Testis (tissue), 3 donors: Measurements from ENCODE around the gene P2RX6. TPM values are rescaled to one million over a fixed set of nuclear protein-coding genes. Genes with fewer than 3 reads are reported as not detected.

Source experiments
- DNase-seq: peaks from one replicate; pipeline ENCODE4 v3.0.0-alpha.2; 2019
- H3K27ac ChIP-seq, 2 donors: fragments of 200-600 bp; sonication (generic); one replicate each; pipeline ENCODE4 v1.5.1; 2019
- H3K27me3 ChIP-seq: fragments of 200-600 bp; sonication (generic); one replicate; pipeline ENCODE4 v1.5.1; 2019
- H3K36me3 ChIP-seq: fragments of 200-600 bp; sonication (generic); one replicate; pipeline ENCODE4 v1.5.1; 2017; ENCODE audit warnings: low read depth; ENCODE audit errors: missing control alignments
- H3K4me1 ChIP-seq: fragments of 200-600 bp; sonication (generic); one replicate; pipeline ENCODE4 v1.5.1; 2019
- H3K4me3 ChIP-seq, 2 donors: fragments of 200-600 bp; sonication (generic); one replicate each; pipeline ENCODE4 v1.5.1; 2017 to 2019
- H3K9me3 ChIP-seq: fragments of 200-600 bp; sonication (generic); one replicate; pipeline ENCODE4 v1.5.1; 2017
- POLR2A ChIP-seq: fragments of 450-650 bp; IDR thresholded peaks from one replicate; pipeline ENCODE4 v1.6.1; 2017; ENCODE audit warnings: antibody characterized with exemption, mild to moderate bottlenecking, moderate library complexity
- WGBS, 2 donors: methylation state at CpG; one replicate each; pipeline ENCODE4 v1.1.5; 2018; 5-methylcytosine and 5-hydroxymethylcytosine counted together
- intact Hi-C: fragments of 100-400 bp; cut with DNase I; formaldehyde crosslinking; loops from one replicate; pipeline ENCODE4 v1.15.1; 2023; ENCODE audit warnings: low total_unique reads
- polyA plus RNA-seq: library from polyadenylated mRNA; stranded (reverse); fragments of 350-450 nt; fragmentation: Illumina TruSeq; extraction: RNeasy Lipid Tissue Mini Kit (QIAGEN cat#74804); gene quantifications from one replicate; pipeline ENCODE4 v1.2.3, GENCODE V29; 2014; ENCODE audit warnings: low read depth, low replicate concordance; ENCODE audit not compliant: insufficient read depth
- total RNA-seq, 2 donors: library from RNA; depleted of rRNA; stranded (reverse); fragments of >200 nt; gene quantifications; one replicate each; pipeline ENCODE4 v1.2.3, GENCODE V29; 2016
- TF ChIP-seq, protein P1 (sequence below), 3 experiments: fragments of 450-650 bp in 2 of 3; fragments of 200-600 bp in 1 of 3; sonication (generic) in 1 of 3; IDR thresholded peaks; one replicate each; pipeline ENCODE4 v1.5.1; 2016 to 2019; ENCODE audit warnings: antibody characterized with exemption in 3 of 3, mild to moderate bottlenecking in 2 of 3, moderate library complexity in 1 of 3

P2RX6 gene
- total and polyA plus RNA-seq, 3 donors from 2014 or later: 5.2 to 24.0 (median 7.0) TPM

DNA sequence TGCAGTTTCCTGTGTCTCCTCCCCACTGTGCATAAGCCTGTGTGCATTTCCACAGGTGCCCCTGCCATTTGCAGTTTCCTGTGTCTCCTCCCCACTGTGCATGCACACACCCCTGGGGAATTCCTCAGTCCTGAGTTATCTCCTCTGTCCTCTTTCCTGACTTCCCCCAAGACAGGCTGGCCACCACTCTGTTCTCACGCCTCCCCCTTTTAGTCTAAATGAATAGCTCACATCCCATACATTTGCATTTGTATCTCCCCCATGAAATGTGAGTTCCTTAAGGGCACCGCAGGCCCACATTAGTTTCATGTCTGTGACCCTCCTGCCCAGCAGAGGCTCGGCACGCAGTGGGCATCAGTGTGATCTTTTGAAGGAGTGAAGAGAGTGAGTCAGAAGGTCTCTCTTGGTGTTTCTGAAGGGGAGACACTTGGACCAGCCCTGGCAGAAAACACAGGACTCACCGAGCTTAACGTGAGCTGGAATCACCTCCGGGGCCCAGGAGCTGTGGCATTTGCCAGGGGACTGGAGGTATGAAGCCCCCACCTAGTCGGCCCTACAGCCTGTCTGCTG lies 37.0 kb downstream of the P2RX6 start:
- no peaks in the 10 kb centered on the region for H3K36me3 ChIP-seq
- H3K27me3 ChIP-seq: no peaks in the 10 kb centered on the region
- no peaks in the 10 kb centered on the region for H3K4me1 ChIP-seq
- no peak for DNase-seq
- no peak overlapping the region for H3K27ac ChIP-seq
- 70 to 73% methylated on average over 8 of the region's 8 CpGs for WGBS, 2 donors
- no peak overlapping the region for H3K4me3 ChIP-seq
- no peak for TF ChIP-seq POLR2A
- TF ChIP-seq, protein P1, sequence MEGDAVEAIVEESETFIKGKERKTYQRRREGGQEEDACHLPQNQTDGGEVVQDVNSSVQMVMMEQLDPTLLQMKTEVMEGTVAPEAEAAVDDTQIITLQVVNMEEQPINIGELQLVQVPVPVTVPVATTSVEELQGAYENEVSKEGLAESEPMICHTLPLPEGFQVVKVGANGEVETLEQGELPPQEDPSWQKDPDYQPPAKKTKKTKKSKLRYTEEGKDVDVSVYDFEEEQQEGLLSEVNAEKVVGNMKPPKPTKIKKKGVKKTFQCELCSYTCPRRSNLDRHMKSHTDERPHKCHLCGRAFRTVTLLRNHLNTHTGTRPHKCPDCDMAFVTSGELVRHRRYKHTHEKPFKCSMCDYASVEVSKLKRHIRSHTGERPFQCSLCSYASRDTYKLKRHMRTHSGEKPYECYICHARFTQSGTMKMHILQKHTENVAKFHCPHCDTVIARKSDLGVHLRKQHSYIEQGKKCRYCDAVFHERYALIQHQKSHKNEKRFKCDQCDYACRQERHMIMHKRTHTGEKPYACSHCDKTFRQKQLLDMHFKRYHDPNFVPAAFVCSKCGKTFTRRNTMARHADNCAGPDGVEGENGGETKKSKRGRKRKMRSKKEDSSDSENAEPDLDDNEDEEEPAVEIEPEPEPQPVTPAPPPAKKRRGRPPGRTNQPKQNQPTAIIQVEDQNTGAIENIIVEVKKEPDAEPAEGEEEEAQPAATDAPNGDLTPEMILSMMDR (IDR thresholded peaks at IDR 0.05): no peak
- H3K9me3 ChIP-seq: no peaks in the 10 kb centered on the region
- intact Hi-C loops: no loop called here

DNA sequence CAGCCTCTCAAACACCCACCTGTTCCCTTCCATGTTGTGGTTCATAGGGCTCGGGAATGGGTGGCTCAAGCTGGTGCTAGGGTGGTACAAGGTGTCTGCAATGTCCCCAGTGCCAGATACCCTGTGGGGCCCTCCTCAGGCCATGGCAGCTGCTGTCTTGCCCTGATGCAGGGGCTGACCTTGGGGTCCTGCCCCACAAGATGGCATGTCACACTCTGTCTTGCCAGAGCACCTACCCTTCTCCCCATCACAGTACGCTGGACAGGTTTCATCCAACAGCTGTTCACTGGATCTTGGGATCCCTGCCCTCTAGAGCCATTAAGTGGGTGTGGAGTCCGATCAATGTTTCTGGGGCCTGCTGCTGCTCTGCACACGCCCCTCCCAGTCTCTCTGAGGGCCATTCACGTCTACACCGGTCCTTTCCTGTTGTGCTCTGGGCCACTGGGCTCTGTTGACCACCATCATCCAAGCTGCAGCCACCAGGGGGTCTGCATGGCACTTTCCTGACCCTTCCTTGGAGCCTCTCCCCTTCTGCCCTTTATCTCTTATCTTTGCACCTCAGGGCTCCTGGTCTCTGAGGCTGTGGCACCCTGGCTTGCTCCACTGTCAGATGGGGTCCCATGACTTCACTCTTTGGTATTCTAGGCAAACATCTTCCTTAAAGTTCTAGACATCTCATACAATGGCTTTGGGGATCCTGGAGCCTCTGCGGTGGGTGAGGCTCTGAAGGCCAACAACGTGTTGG lies 37.9 kb downstream of the P2RX6 start:
- no peak overlapping the region for H3K27ac ChIP-seq
- intact Hi-C loops: no loop called here
- H3K36me3 ChIP-seq: no peaks in the 10 kb centered on the region
- no peaks in the 10 kb centered on the region for H3K4me1 ChIP-seq
- H3K9me3 ChIP-seq: no peaks in the 10 kb centered on the region
- no peaks in the 10 kb centered on the region for H3K27me3 ChIP-seq
- TF ChIP-seq POLR2A: no peak
- TF ChIP-seq, protein P1 (IDR thresholded peaks at IDR 0.05): no peak
- DNase-seq: no peak
- no peak overlapping the region for H3K4me3 ChIP-seq
- WGBS, 2 donors: 91 to 98% methylated on average over 8 of the region's 8 CpGs

DNA sequence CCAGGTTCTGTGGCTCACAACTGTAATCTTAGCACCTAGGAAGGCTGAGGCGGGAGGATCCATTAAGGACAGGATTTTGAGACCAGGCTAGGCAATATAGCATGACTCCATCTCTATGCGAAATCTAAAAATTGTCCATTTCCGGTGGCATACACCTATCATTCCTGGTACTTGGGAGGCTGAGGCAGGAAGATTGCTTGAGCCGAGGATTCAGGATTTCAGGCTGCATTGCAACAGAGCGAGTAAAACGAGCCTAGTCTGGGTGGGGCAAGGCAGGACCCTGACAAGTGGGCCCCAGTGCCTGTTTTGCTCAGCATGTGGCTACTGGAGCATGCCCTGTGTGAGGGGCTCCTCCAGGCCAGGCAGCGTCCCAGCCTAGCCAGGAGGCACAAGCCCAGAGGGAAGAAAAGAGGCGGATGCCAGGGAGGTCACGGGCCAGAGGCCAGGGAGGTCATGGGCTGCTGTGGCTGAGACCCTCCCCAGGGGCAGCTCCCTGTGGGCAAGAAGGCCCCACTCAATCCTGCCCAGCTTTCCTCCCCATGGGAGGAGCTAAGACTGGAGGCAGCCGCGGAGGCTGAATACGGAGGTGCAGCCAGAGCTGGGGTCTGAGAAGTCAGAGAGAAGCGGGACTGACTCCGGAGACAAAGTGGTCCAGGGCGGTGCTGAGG lies 39.2 kb downstream of the P2RX6 start:
- no peak for DNase-seq
- Histone ChIP-seq H3K4me1 (no peaks in the 10 kb centered on the region), H3K27me3 (no peaks in the 10 kb centered on the region), H3K36me3 (no peaks in the 10 kb centered on the region), H3K9me3 (no peaks in the 10 kb centered on the region), H3K27ac (no peak overlapping the region), H3K4me3 (no peak overlapping the region)
- intact Hi-C loops: no loop called here
- TF ChIP-seq, protein P1 (IDR thresholded peaks at IDR 0.05): no peak
- no peak for TF ChIP-seq POLR2A
- WGBS, 2 donors: 92% methylated on average over 14 to 15 of the region's 15 CpGs

DNA sequence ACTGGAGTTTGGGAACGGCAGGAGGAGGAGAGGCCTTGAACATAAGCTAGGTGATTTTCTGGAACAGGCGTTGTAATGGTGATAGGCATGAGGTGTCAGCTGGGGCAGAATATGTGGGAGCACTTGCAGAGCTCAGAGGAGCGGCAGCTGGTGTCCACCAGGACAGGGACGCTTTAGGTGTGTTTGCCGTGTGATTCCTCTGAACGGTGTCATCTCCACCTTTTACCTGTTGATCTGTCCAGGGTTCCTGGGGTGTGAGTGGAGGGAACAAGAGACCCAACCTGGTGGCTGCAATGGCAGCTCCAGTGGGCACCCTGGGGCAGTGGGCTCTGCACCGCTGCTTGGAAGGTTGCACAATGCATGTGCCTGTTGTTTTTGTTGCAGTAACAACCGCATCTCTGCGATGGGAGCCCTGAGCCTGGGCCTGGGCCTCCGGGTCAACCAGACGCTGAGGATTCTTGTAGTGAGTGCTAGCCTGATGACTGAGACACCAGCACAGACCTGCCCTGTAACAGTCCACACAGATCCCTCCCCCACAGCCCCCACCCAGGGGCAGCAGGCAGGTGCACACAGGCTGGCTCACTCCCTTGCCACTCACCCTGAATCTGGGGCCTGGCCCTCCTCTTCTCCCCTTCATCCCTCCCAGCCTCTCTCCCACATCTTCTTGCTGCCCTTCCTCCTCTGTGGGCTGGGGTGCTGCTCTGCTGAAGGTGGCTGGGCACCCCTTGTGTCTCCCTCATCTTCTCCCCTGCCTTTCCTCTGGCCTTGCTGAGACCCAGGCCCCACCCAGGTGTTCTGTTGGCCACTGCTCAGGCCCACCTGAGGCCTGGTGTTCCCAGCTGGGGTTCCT lies 40.0 kb downstream of the P2RX6 start:
- no peak for DNase-seq
- TF ChIP-seq POLR2A: no peak
- TF ChIP-seq, protein P1 (IDR thresholded peaks at IDR 0.05): no peak
- no peaks in the 10 kb centered on the region for H3K4me1 ChIP-seq
- H3K4me3 ChIP-seq: no peak overlapping the region
- no peaks in the 10 kb centered on the region for H3K36me3 ChIP-seq
- no peaks in the 10 kb centered on the region for H3K9me3 ChIP-seq
- intact Hi-C loops: no loop called here
- WGBS, 2 donors: 88 to 96% methylated on average over 7 to 11 of the region's 11 CpGs
- H3K27me3 ChIP-seq: no peaks in the 10 kb centered on the region
- H3K27ac ChIP-seq: no peak overlapping the region
